Transverse colon (tissue), 4 donors: Measurements from ENCODE around the gene IL1RAPL1. TPM values are rescaled to one million over a fixed set of nuclear protein-coding genes. Genes with fewer than 3 reads are reported as not detected.

Experiments used
- DNase-seq: peaks from one replicate; pipeline ENCODE4 v3.0.0-alpha.2; 2019
- H3K27ac ChIP-seq, 4 donors: fragments of 200-600 bp; sonication (generic); 2 replicates each; pipeline ENCODE4 v1.5.1; 2016 to 2018; ENCODE audit warnings: inconsistent platforms in 4 of 4
- H3K27me3 ChIP-seq: fragments of 200-600 bp; sonication (generic); 2 replicates; pipeline ENCODE4 v1.5.1; 2017; ENCODE audit warnings: inconsistent platforms
- H3K36me3 ChIP-seq, 4 donors: fragments of 200-600 bp; sonication (generic); 2 replicates each; pipeline ENCODE4 v1.5.1; 2017 to 2019; ENCODE audit warnings: inconsistent platforms in 4 of 4
- H3K4me1 ChIP-seq, 4 donors: fragments of 200-600 bp; sonication (generic); 2 replicates each; pipeline ENCODE4 v1.5.1; 2017 to 2020; ENCODE audit warnings: inconsistent platforms in 4 of 4
- H3K4me3 ChIP-seq, 4 donors: fragments of 200-600 bp; sonication (generic); 1 replicate in 1 of 4; 2 replicates in 3 of 4; pipeline versions ENCODE4 v1.5.1 to v1.6.1; 2017 to 2019; ENCODE audit warnings: inconsistent platforms in 4 of 4
- H3K9me3 ChIP-seq, 2 donors: fragments of 200-600 bp; sonication (generic); 2 replicates each; pipeline ENCODE4 v1.5.1; 2017 to 2019; ENCODE audit warnings: inconsistent platforms in 2 of 2
- CTCF ChIP-seq, 5 experiments: fragments of 200-600 bp in 3 of 5; fragments of 450-650 bp in 2 of 5; sonication (generic) in 3 of 5; IDR thresholded peaks; 1 replicate in 2 of 5; 2 replicates in 3 of 5; pipeline ENCODE4 v1.5.1; 2016 to 2017; ENCODE audit warnings: antibody characterized with exemption in 5 of 5, inconsistent platforms in 3 of 5, mild to moderate bottlenecking in 2 of 5, moderate library complexity in 1 of 5
- EP300 ChIP-seq: sonication (generic); formaldehyde crosslinking; IDR thresholded peaks from one replicate; pipeline ENCODE4 v1.6.1; 2017; ENCODE audit warnings: antibody characterized with exemption, low read depth
- POLR2A ChIP-seq: fragments of 450-650 bp; IDR thresholded peaks from one replicate; pipeline ENCODE4 v1.6.1; 2016; ENCODE audit warnings: antibody characterized with exemption, mild to moderate bottlenecking, moderate library complexity
- POLR2AphosphoS5 ChIP-seq, 3 donors: sonication (generic); formaldehyde crosslinking; IDR thresholded peaks; one replicate each; pipeline ENCODE4 v1.6.1; 2016; ENCODE audit warnings: antibody characterized with exemption in 3 of 3
- WGBS, 2 donors: methylation state at CpG; one replicate each; pipeline ENCODE4 v1.1.5; 2018; ENCODE audit warnings: low coverage in 1 of 2; 5-methylcytosine and 5-hydroxymethylcytosine counted together
- in situ Hi-C, 4 donors: fragments of 200-750 bp; cut with MboI; loops; one replicate each; pipeline versions ENCODE4 v1.15.0 to v1.15.1; 2017; ENCODE audit warnings: low sequenced_read_pairs in 3 of 4, low pct_ligation_motif_present in 1 of 4, low pct_unique_long_range_greater_than_20kb in 1 of 4
- intact Hi-C: fragments of 100-400 bp; cut with DNase I; formaldehyde crosslinking; loops from one replicate; pipeline ENCODE4 v1.15.1; 2023; ENCODE audit warnings: low total_unique reads
- total RNA-seq, 4 donors: library from RNA; depleted of rRNA; stranded (reverse); fragments of >200 nt; gene quantifications; one replicate each; pipeline ENCODE4 v1.1.0, GENCODE V29; 2016

The IL1RAPL1 gene
- total RNA-seq, 4 donors from 2014 or later: 0.14 to 0.32 (median 0.20) TPM; not detected in 1

- no peak overlapping the region for H3K27ac ChIP-seq
- in situ Hi-C loops: no loop called here
- no peaks in the 10 kb centered on the region for H3K36me3 ChIP-seq
- intact Hi-C loops: no loop called here
- H3K27me3 ChIP-seq: no peaks in the 10 kb centered on the region
- 54% methylated on average over 4 of the region's 4 CpGs; no CpG with 5 or more reads in 1 of the 2 donors for WGBS, 2 donors
- no peaks in the 10 kb centered on the region for H3K9me3 ChIP-seq
- TF ChIP-seq EP300 (no peak), POLR2AphosphoS5 (IDR thresholded peaks at IDR 0.05) (no peak)
- H3K4me3 ChIP-seq: no peak overlapping the region
- no peak for DNase-seq
- H3K4me1 ChIP-seq: no peaks in the 10 kb centered on the region
These were observed 1255.3 kb downstream of the IL1RAPL1 start for GRCh38 chrX:29842552-29842951.

- intact Hi-C loops: no loop called here
- H3K27me3 ChIP-seq: no peaks in the 10 kb centered on the region
- H3K9me3 ChIP-seq: no peaks in the 10 kb centered on the region
- no peaks in the 10 kb centered on the region for H3K36me3 ChIP-seq
- no peak overlapping the region for H3K27ac ChIP-seq
- H3K4me3 ChIP-seq: no peak overlapping the region
- in situ Hi-C loops: no loop called here
- DNase-seq: no peak
- H3K4me1 ChIP-seq: no peaks in the 10 kb centered on the region
- 49 to 100% methylated on average over 2 to 4 of the region's 4 CpGs for WGBS, 2 donors
- TF ChIP-seq POLR2AphosphoS5 (IDR thresholded peaks at IDR 0.05) (no peak), CTCF (IDR thresholded peaks at IDR 0.05) (no peak), EP300 (no peak), POLR2A (no peak)
These were observed 1264.8 kb downstream of the IL1RAPL1 start for GRCh38 chrX:29851857-29852605.

- H3K9me3 ChIP-seq: no peaks in the 10 kb centered on the region
- no peaks in the 10 kb centered on the region for H3K4me1 ChIP-seq
- H3K36me3 ChIP-seq: no peaks in the 10 kb centered on the region
- no peak overlapping the region for H3K4me3 ChIP-seq
- TF ChIP-seq POLR2A (no peak), CTCF (IDR thresholded peaks at IDR 0.05) (no peak), POLR2AphosphoS5 (IDR thresholded peaks at IDR 0.05) (no peak)
- in situ Hi-C loops (no loop called here), intact Hi-C loops (no loop called here)
- no peaks in the 10 kb centered on the region for H3K27me3 ChIP-seq
- DNase-seq: no peak
- no peak overlapping the region for H3K27ac ChIP-seq
These were observed 1265.5 kb downstream of the IL1RAPL1 start for GRCh38 chrX:29852767-29853166.

GRCh38 chrX:29858714-29859113, 1271.5 kb downstream of the IL1RAPL1 start:
- in situ Hi-C loops: no loop called here
- intact Hi-C loops: no loop called here
- H3K36me3 ChIP-seq: no peaks in the 10 kb centered on the region

DNA sequence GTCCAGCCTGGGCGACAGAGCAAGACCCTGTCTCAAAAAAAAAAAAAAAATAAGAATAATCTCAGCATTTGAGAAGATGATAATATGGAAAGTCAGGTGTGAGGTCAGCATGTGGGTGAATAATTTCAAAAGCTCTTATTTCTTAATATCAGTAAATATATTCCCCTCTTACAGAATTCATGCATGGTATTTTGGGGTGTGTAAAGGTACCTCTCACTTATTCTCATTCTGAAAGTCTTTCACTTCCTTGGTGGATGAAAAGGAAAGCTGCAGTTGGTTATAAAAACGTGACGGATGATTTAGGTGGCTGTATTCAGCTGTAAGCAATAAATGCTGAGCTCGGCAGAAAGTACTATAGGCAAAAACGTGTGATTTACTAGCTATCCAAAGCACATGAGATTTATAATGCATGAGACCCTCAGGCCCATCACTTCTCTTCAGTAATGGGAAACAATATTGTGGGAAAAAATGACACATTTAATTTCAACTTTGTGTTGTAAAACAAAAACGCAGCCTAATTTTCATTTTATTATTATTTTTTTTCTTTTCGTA, 1275.0 kb downstream of the IL1RAPL1 start:
- Histone ChIP-seq H3K4me3 (no peak overlapping the region), H3K4me1 (no peaks in the 10 kb centered on the region), H3K27ac (no peak overlapping the region), H3K9me3 (no peaks in the 10 kb centered on the region), H3K36me3 (no peaks in the 10 kb centered on the region), H3K27me3 (no peaks in the 10 kb centered on the region)
- in situ Hi-C loops: no loop called here
- intact Hi-C loops: no loop called here
- TF ChIP-seq POLR2A (no peak), EP300 (no peak), POLR2AphosphoS5 (IDR thresholded peaks at IDR 0.05) (no peak)
- WGBS, 2 donors: 59 to 80% methylated on average over 3 to 7 of the region's 7 CpGs
- DNase-seq: no peak

More at GRCh38 chrX:29858714-29859113, 1271.5 kb downstream of the IL1RAPL1 start:
- H3K27me3 ChIP-seq: no peaks in the 10 kb centered on the region
- no peaks in the 10 kb centered on the region for H3K9me3 ChIP-seq
- TF ChIP-seq POLR2AphosphoS5 (IDR thresholded peaks at IDR 0.05) (no peak), EP300 (no peak)
- H3K27ac ChIP-seq: no peak overlapping the region
- H3K4me1 ChIP-seq: no peaks in the 10 kb centered on the region
- DNase-seq: no peak
- H3K4me3 ChIP-seq: no peak overlapping the region
